NCI-H774 (cell line): ENCODE measurements around the gene SOCS3.

ENCODE experiments used
- DNase-seq: peaks from one replicate; lab custom pipeline; 2025; lab: John Stamatoyannopoulos, UW

SOCS3 gene

GRCh38 chr17:78307887-78308638, 51.8 kb downstream of the SOCS3 start:
- no peak for DNase-seq

- DNase-seq: no peak
Observed at GRCh38 chr17:78306913-78307312, 53.0 kb downstream of the SOCS3 start.
